MM.1S (cell line): ENCODE data around the gene SCAP.

ENCODE experiments used
- EZH2 ChIP-seq: fragments of 300-600 bp; sonication (generic); optimal IDR thresholded peaks from 2 replicates; pipeline ENCODE3; 2017; ENCODE audit warnings: low read depth, mild to moderate bottlenecking, antibody characterized with exemption, low read length, mixed read lengths
- EZH2phosphoT487 ChIP-seq: fragments of 300-600 bp; sonication (generic); IDR thresholded peaks from 2 replicates; pipeline ENCODE4 v1.6.1; 2018; ENCODE audit warnings: antibody characterized with exemption, low read length
- TF ChIP-seq, protein P1 (sequence below): fragments of 300-600 bp; sonication (generic); IDR thresholded peaks from 2 replicates; pipeline ENCODE4 v1.5.1; 2016; ENCODE audit warnings: antibody characterized with exemption, low read length, mixed read lengths

DNA sequence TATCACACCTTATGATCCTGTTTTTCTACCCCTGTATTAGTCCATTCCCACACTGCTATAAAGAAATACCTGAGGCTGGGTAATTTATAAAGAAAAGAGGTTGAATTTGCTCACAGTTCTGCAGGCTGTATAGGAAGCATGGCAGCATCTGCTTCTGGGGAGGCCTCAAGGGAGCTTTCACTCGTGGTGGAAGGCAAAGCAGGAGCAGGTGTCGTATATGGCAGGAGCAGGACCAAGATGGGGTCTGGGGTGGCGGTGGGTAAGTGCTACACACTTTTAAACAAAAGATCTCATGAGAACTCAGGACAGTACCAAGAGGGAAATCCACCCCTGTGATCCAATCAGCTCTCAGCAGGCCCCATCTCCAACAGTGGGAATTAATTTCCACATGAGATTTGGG is 15.4 kb upstream of the SCAP start:
- TF ChIP-seq, protein P1, sequence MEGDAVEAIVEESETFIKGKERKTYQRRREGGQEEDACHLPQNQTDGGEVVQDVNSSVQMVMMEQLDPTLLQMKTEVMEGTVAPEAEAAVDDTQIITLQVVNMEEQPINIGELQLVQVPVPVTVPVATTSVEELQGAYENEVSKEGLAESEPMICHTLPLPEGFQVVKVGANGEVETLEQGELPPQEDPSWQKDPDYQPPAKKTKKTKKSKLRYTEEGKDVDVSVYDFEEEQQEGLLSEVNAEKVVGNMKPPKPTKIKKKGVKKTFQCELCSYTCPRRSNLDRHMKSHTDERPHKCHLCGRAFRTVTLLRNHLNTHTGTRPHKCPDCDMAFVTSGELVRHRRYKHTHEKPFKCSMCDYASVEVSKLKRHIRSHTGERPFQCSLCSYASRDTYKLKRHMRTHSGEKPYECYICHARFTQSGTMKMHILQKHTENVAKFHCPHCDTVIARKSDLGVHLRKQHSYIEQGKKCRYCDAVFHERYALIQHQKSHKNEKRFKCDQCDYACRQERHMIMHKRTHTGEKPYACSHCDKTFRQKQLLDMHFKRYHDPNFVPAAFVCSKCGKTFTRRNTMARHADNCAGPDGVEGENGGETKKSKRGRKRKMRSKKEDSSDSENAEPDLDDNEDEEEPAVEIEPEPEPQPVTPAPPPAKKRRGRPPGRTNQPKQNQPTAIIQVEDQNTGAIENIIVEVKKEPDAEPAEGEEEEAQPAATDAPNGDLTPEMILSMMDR, result no peak
- TF ChIP-seq EZH2 (no peak), EZH2phosphoT487 (no peak)
